NCI-H2227 (cell line): Measurements from ENCODE around the gene TNFAIP8.

ENCODE experiments used
- DNase-seq: peaks from one replicate; lab custom pipeline; 2025; ENCODE audit not compliant: unreplicated experiment; lab: John Stamatoyannopoulos, UW

TNFAIP8 gene

DNA sequence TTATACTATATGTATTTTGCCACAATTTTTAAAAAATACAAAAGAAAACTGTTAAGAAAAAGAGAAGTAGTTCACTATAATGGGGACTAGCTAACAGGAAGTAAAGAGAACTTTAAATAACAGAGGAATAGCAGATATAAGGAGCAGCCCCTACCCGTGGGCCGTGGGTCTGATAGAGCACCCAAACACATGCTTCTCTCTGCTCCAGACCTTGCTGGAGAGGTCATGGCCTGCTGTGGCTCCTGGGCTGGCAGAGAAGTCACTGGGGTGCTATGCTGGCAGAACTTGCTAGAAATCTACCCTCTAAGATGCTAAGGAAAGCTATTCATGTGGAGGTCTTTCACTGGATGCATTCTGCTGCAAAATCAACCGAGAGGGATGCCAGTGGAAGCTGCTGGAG lies 10.0 kb upstream of the TNFAIP8 start:
- no peak for DNase-seq

DNA sequence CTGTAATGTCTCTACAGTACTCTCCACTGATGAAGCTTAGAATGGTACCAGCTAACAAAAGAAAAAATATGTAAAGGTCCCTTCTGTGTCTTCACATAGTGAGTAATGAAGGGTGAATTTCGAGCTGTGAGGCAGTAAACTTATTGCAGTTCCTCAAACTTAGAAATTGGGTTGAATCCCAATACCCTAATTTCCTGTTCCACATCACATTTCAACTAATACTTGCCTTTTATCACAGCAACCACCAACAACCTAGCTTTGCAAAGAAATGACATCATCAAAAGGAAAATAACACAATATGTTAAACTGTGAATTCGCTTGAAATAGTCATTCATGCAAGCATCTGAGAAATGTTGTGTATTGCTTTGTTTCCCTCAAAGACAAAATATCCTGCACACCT lies 9.4 kb upstream of the TNFAIP8 start:
- DNase-seq = no peak

DNA sequence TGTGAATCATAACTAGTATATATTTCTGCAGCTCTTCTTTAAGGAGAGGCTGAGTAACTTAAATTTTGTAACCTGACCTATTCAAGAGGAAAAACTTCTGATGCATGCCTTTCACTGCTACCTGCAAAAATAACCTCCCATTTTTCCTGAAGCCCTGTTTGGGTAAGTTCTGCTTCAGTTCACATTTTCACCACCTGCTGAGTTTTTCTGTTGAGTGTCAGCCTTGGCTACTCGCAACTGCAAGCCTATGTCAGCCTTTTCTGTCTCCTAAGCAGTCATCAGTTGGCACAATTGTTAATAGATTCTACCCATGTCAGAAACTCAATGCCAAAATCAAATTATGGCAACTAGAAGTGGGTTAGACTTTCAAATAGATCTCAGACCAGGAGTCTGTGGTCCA lies 8.2 kb upstream of the TNFAIP8 start:
- no peak for DNase-seq

DNA sequence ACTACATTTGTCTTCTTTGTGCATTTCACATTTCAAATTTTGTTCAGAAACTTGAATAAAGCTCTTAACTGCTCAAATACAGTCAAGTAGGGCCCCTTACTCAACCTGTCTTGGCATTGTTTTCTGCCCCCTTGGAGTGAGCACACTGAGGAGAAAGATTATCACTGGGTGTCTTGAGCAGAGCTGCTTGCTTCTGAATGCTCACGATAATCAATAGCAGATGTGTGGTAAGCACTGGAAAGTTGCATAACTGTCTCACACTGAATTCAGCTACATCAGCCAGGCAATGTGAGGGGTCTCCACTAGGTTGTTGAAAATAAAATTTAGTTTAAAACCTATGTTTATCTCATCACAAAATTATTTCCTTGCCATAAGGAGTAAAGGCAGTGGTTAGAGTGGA lies 7.8 kb upstream of the TNFAIP8 start:
- DNase-seq = no peak

DNA sequence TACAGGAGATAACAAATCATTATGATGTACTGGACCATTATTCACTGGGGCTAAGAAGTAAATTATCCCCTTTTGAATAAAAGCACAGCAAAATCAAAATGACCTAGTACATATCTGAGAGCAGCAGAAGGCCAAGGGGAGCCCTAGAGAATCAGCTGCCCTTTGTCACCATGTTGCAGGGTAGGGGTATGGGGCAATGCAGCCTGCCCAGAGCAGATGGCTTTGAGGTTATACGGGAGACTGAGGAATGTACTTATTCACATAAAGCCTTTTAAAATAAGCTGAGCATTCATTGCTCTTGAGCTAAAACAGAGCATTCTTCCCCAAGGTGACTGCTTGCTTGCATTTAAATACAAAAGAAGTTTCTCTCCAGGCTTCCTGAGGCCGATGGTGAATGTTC lies 2.6 kb upstream of the TNFAIP8 start:
- DNase-seq = no peak

DNA sequence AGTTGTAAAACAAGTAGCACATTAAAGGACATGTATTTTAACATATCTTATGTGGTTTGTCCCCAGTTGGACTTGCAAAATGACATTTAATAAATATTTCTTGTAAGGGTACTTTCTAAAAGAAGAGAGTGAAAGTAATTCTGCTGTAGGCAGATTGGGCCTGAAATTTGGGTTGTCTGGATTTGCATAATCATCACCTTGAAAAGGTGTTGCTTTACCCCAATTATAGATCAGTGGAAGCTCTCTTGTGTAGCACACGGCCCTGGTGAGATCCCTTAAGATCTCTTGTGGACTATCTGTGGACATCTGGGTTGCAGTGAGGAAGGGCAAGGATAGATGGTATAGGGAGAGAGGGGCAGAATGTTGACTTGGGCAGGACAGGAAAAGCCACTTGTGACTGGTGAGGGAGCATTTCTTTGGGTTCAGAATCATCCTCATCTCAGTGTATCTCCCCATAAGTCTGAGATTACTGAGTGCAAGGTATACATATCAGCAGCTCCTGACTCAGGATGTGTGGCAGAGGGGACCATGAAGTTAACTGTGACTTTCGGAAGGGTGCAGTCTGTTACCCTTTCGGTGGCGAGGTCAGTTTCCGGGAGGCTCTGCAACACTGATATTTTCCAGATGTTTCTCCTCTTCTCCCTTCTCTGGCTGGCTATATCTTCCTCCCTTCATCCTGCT lies 2.0 kb upstream of the TNFAIP8 start:
- DNase-seq = no peak

DNA sequence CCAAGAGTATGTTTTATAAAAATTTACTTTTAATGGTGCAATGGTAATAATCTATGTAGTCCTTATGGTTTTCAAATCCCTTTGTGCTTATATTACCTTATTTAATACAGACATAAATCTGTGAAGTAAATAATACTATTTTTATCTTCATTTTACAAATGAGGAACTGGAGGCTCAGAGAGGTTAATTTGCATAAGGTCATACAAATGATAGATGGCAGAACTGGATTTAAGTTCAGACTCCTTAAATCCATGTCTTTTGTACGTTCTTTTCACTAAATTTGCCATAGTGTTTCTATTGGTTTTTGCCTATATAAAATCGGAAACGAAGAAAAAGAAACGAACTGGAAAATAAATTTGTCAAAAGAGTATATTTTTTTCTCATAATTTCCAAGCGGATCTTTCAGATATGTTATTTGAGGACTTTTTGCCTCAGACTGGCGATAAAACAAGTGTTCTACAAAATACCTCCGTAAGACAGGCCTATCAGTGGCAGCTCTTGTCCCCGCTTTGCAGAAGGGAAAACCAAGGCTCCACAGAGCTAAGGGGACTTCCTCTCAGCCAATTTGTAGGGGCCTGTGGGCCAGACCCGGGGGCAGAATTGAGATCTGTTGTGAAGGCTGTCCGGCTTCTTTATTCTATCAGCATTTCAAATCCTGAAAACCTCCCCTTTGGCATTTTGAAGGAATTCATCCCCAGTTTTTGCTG lies 1.1 kb upstream of the TNFAIP8 start:
- no peak for DNase-seq

DNA sequence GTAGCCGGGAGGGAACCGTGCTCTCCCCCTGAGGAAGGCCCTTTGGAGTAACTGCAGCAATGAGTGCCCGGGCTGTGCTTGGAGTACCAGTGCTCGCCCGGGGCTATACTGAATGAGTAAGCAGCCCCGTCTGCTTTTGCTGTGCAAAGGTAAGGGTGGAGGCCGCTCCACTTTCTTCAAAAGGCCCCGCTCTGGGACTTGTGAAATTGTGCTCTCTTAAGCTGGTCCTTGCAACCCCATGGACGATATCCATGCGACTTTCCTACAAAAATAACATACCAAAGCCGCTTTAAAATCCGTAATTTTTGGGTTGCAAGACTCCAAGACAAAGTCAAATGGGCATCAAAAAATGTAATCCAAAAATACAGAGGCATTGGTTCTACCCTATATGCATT lies 578 bp upstream of the TNFAIP8 start:
- no peak for DNase-seq

DNA sequence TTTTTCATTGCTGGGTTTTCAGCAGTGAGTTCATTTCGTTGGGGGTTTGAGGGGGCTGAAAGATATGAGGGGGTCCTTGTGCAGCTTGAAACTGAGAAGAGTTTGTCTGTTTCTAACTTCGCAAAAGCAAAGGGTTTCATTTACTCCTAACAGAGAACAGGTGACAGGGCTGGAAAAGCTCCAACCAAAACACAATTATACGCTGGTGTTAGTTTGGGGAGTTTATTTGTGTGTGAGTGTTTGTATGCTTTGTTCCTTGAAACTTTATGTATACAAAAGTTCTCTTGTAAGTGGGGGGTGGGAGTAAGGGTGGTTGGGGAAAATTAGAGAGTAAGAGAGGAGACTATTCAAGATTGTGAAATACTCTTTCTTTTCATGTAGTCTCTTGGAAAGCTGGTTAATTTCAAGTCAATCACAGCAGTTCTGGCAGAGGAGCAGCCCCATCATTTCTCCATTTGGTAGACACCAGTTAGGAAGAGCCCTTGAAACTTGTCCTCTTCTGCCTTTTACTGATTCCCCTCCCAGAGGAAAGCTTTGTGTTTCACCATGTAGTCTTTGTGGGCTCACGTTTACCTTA lies 881 bp downstream of the TNFAIP8 start:
- no peak for DNase-seq

DNA sequence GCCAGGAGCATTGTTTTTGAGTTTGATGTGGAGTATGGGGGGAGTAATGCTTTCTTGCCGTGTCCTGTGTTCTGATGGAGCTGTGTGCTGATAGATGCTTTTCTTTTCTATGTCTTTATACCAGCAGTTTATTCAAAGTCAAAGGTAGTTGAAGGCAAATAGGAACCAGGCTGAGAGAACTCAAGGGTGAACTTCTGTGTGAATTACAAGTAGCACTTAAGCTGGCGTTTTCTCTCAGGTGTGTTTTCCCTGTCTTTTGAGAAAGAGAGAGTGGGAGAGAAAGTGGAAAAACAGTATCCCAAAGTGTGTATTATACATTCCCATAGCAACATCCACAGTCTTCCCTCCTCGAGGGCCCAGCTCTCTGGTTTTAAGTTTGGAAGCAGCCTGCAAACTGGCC lies 1.5 kb downstream of the TNFAIP8 start:
- no peak for DNase-seq

DNA sequence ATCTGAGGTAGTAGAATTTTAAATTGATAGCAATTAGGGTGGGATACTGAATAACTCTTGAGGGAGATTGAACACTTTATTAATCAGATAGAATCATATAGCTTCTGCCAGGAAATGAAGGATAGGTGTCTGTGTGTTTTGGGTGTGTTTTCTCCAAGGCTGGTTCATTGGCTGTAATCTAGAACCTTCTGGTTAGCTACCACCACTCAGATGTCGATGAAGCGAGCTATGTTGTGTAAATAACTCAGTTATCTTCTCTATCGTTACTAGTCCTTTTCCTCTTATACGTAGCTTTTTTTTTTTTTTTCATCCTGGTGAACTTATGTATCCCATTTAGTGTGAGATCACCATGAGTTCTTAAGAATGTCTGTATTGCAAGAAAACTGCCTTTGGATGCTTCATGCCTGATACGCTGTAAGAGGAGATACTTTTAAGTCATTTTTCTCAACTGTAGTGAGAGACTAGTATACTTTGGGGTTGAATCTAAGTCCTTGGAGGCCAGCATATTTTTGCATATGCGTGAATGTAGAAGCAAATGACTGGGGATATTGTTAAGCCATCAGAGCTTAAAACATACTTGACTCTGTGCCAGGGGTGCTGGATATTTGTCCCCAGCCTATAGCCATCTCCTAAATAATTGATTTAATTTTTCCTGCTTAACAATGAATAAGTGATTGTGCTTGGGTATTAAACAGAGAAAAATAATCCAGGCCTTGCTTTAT lies 2.1 kb downstream of the TNFAIP8 start:
- no peak for DNase-seq

DNA sequence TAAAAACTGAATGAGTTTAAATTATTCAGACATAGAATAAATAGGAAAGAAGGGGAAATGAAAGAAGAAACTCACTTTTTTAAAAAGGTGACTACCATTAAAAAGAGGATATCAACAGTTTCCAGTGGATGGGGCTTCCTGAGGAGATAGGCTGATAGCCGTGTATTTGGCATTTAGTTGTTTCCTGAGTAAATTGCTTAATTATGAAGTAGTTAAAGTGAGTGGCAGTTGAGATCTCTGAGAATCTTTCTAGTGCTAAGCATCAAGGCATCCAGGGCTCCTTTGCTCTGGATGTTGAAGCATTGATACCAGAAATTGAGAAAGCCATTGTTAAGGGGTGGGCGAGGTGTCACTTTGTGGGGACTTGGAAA lies 2.7 kb downstream of the TNFAIP8 start:
- no peak for DNase-seq

DNA sequence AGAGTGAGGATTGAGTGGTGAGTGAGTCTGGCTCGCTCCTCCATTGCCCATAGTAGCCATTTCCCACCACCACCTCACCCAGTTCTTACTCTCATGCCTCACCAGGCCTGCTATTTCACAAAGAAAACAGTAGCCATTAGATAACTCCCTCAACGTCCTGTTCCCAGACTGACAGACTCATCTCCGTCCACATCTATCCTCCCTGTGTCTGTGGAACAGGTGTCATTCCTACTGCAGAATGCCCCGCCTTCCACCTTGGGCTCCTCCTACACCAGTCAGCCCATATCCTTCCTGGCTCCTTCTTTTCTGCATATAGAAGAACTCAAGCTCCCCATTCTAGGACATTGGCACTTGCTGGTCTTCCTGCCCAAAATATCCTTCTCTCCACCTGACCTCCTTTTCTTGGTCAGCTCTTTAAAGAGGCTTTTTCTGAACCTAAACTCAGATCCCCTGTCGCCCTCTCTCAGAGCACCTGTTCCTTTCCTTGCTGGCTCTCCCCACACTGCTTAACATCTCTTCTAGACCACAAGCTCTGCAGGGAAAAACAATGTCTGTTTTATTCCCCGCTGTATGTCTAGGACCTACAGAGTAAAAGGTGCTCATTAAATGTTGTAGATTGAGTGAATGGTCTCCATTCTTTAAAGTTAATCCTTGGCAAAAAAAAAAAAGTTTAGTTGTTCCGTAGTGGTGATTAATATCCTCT lies 3.2 kb downstream of the TNFAIP8 start:
- DNase-seq = no peak

DNA sequence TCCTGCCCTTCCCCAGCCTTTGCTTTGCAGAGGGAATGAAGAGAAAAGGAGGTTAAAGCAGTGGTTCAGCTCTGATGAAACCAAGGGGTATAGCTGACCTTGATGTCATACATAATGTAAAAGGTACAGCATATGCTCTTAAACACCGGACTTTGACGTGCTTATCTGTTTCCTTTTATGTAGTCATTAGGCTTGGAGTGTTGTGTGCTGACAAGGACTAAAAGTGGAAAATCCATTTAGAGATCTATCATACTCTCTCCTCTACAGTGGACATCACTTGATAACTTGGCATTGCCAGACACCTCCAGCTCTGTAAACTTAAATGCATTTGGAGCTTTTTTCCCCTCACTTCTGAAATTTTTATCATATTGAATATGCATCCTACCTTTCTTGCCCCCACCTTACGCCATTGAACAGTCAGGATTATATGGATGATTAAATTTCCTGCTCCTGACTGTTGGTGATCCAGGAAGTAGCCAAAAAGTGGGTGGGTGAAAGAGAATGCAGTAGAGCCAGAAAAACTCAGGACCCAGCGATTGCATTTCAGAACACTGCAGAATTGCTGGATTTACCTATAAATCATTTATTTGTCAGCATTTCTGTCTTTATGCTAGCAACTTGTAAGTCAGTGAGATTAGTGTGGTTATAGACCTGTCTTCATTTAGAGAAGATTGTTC lies 4.1 kb downstream of the TNFAIP8 start:
- DNase-seq = no peak

DNA sequence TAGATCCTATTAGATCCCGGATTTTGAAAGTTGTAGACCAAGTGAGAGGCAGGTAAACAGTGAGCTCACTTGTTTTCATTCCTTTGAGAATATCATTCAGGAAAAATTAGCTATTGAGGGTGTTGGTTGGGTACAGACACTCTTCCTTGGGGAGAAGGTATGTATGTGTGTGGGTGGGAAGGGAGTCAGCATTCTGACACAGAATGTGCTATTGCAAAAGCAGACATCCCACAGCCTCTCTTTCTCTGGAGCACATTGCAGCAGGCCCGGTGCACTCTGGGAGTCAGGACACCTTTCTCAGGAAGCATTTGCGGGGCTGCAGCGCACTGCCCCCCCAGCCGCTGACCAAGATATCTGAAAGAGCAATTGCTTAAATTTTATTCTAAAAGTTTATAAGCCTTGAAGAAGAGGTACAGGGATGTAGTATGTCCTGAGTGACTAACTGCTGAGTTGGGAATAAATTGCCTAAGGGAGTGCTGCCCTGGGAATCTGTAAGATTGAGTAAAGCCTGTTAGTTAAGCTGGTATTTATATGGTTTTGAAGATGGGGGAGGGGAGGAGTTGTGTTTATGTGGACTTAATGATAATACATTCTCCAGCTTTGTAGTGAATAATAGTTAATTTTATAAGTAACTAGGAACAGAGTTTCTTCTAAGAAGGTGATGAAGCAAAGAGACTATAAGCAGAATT lies 5.2 kb downstream of the TNFAIP8 start:
- DNase-seq = no peak

DNA sequence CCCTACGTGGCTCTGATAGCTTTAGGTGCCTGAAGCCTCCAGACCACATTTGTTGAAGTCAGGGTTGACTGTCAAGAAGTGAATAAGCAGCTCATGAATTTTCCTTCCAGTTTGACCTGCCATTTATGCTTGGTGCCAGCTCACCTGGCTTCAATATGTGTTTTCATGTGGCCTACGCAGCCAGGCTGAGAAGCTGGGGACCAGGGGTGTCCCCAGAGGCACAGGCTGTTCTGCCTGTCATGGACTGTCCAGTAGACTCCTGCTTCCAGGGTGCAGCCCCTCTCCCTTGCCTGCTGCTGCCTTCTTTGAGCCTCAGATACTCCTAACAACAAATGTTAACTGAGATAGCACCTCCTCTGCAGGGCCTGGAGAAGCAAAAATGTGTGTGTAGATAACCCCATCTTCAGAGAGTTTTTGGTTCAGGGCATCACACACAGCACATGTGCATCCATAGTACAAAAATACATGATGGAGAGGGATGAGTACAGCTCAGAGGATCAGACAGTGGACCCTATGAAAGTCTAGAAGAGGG lies 5.8 kb downstream of the TNFAIP8 start:
- no peak for DNase-seq

DNA sequence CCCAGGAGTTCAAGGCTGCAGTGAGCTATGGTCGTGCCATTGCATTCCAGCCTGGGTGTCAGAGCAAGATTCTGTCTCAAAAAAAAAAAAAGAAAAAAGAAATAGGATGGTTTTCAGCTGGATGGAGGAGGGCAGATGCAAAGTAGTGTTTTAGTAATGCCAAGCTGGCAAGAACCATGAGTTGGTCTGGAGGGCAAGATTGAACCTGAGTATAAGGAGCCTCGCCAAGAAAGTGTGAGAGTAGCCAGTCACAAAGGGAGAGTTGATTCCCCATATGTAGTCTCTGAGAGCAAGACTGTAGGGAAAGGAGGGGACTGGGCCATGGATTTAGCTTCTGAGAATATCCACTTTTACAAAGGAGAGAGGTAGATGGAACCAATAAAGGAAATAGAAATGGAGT lies 6.9 kb downstream of the TNFAIP8 start:
- DNase-seq = no peak

DNA sequence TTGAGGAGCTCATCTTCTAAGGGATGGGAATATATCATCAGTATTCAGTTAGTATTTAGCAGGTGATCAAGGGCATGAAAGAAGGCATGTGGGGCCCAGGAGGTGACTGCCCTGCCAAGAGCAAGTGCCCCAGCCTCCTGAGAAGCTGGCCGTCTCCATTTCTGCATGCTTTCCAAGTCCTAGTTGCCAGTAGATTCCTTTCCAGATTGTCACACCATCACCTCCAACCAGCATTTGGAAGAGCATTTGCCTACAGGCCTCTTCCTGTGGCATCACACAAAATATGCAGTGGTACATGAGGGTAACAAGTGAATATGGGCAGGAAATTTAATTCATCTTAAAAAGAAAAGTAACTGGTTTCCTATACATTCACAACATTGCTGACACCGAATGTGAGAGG lies 7.5 kb downstream of the TNFAIP8 start:
- DNase-seq = no peak

DNA sequence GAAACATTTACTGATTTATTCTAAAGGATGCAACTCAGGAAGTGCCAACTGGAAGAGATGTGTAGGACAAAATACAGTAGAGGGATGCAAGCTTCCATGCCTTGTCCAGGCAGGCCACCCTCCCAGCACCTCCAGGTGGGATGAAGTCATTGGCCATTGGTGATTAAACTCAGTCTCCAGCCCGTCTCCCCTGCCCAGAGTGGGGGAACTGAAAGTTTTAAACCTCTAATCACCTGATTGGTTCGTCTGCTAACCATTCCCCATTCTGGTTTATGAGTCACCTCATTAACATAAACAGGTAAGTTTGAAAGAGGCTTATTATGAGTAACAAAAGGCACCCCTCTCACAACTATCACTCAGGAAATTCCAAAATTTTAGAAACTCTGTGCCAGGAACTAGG lies 8.1 kb downstream of the TNFAIP8 start:
- no peak for DNase-seq
